Measurements from ENCODE around the gene BICRA. TPM values are rescaled to one million over a fixed set of nuclear protein-coding genes. Genes with fewer than 3 reads are reported as not detected.

Gene BICRA
- total RNA-seq, 1 experiment from 2014 or later: 23.1 TPM

DNA sequence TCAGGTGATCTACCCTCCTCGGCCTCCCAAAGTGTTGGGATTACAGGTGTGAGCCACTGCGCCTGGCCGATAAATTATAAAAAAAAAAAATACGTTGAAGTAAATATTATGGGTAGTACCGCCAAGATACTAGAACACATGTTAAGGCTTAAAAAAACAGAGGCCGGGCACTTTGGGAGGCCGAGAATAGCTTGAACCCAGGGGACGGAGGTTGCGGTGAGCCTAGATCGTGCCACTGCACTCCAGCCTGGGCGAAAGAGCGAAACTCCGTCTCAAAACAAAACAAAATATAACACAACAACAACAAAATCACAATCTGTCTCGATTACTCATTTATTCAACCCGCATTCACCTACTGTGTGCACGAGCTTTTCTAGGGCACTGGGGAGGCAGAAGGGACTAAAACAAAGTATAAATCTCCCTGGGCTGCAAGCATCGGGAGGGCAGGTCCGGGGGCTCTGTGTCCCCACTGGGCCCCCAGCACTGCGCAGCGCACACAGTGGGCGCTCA lies 1.3 kb upstream of the BICRA start:
- CTCF ChIA-PET: no interaction called here
- Histone ChIP-seq H3K9me3 (ENCODE audit: low read depth, low read length, poor library complexity, severe bottlenecking) (no peaks in the 10 kb centered on the region), H3K4me3 (ENCODE audit: low read depth, low read length, poor library complexity, severe bottlenecking) (peak overlapping the region; percentile 96), H3K4me1 (ENCODE audit: insufficient read depth, low read length, poor library complexity, severe bottlenecking) (peaks cover 17% of the 10 kb centered on the region), H3K27me3 (replicated peaks; ENCODE audit: insufficient read depth, low read depth, low read length, poor library complexity) (no peaks in the 10 kb centered on the region), H3K36me3 (ENCODE audit: insufficient read depth, low read length, poor library complexity, severe bottlenecking) (no peaks in the 10 kb centered on the region), H3K27ac (ENCODE audit: low read depth, low read length, poor library complexity, severe bottlenecking) (peak overlapping the region; percentile 92)
- POLR2A ChIA-PET (ENCODE audit: low non-redundant PET): no interaction called here
- TF ChIP-seq, protein P1, sequence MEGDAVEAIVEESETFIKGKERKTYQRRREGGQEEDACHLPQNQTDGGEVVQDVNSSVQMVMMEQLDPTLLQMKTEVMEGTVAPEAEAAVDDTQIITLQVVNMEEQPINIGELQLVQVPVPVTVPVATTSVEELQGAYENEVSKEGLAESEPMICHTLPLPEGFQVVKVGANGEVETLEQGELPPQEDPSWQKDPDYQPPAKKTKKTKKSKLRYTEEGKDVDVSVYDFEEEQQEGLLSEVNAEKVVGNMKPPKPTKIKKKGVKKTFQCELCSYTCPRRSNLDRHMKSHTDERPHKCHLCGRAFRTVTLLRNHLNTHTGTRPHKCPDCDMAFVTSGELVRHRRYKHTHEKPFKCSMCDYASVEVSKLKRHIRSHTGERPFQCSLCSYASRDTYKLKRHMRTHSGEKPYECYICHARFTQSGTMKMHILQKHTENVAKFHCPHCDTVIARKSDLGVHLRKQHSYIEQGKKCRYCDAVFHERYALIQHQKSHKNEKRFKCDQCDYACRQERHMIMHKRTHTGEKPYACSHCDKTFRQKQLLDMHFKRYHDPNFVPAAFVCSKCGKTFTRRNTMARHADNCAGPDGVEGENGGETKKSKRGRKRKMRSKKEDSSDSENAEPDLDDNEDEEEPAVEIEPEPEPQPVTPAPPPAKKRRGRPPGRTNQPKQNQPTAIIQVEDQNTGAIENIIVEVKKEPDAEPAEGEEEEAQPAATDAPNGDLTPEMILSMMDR (conservative IDR thresholded peaks at IDR 0.05; ENCODE audit: low read depth, low read length): no peak
- no peak for TF ChIP-seq EZH2 (IDR thresholded peaks at IDR 0.05; ENCODE audit: borderline replicate concordance, low read depth, low read length, poor library complexity, severe bottlenecking)
- BruUV-seq (replicated peaks): no TSS peak
- intact Hi-C loops (cut with micrococcal nuclease; ENCODE audit: unreplicated experiment): loop anchor here (2.0 kb wide), 1 partner anchor 91 kb away; no protein-coding TSS in a partner anchor
- DNase-seq (ENCODE audit: low spot score): no peak

DNA sequence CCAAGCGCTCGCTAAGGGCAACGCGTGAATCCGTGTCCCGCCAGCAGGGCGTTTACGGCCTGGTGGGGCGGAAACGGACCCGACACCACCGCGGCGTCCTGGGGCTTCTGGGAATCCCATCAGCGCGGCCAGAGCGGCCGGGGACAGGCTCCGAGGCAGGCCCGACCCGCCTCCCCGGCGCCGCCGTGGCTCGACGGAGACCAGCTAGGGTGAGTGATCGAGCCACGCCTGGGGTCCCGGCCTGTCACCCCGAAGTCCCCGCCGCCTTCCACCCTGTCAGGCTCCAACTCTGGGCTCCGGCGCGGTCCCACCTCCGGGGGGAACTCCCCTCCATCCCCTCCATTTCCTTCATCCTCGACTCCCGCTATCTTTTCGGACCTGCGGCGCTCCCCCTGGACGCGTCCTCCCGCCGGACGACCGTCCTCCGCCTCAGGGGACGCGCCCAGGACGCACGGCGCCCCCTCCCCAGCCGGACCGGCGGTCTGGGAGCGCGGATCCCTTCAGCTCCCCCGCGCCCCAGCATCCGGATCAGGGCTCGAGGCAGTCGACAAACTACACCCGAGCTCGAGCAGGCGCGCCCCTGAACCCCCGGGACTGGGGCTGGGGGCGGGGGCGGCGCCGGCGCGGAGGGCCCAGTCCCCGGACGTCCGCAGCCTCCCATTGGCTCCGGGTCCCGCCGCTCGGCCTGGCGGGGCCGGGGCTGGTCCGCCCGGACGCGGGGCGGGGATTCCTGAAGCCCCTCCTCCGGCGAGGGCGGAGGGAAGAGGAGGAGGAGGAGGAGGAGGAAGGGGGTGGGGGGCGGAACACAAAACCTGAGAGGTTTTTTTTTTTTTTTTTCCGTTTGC lies 638 bp upstream of the BICRA start:
- Histone ChIP-seq H3K4me1 (ENCODE audit: insufficient read depth, low read length, poor library complexity, severe bottlenecking) (peaks cover 23% of the 10 kb centered on the region), H3K4me3 (ENCODE audit: low read depth, low read length, poor library complexity, severe bottlenecking) (peak overlapping the region; percentile 96), H3K36me3 (ENCODE audit: insufficient read depth, low read length, poor library complexity, severe bottlenecking) (no peaks in the 10 kb centered on the region), H3K27me3 (replicated peaks; ENCODE audit: insufficient read depth, low read depth, low read length, poor library complexity) (no peaks in the 10 kb centered on the region), H3K27ac (ENCODE audit: low read depth, low read length, poor library complexity, severe bottlenecking) (peak overlapping the region; percentile 92), H3K9me3 (ENCODE audit: low read depth, low read length, poor library complexity, severe bottlenecking) (no peaks in the 10 kb centered on the region)
- ChIA-PET CTCF (no interaction called here), POLR2A (ENCODE audit: low non-redundant PET) (no interaction called here)
- no peak for TF ChIP-seq EZH2 (IDR thresholded peaks at IDR 0.05; ENCODE audit: borderline replicate concordance, low read depth, low read length, poor library complexity, severe bottlenecking)
- TF ChIP-seq, protein P1 (conservative IDR thresholded peaks at IDR 0.05; ENCODE audit: low read depth, low read length): no peak
- BruUV-seq (replicated peaks): TSS peak; percentile 83
- intact Hi-C loops (cut with micrococcal nuclease; ENCODE audit: unreplicated experiment): loop anchor here (2.0 kb wide), 1 partner anchor 91 kb away; no protein-coding TSS in a partner anchor
- peak; percentile 96 for DNase-seq (ENCODE audit: low spot score)

DNA sequence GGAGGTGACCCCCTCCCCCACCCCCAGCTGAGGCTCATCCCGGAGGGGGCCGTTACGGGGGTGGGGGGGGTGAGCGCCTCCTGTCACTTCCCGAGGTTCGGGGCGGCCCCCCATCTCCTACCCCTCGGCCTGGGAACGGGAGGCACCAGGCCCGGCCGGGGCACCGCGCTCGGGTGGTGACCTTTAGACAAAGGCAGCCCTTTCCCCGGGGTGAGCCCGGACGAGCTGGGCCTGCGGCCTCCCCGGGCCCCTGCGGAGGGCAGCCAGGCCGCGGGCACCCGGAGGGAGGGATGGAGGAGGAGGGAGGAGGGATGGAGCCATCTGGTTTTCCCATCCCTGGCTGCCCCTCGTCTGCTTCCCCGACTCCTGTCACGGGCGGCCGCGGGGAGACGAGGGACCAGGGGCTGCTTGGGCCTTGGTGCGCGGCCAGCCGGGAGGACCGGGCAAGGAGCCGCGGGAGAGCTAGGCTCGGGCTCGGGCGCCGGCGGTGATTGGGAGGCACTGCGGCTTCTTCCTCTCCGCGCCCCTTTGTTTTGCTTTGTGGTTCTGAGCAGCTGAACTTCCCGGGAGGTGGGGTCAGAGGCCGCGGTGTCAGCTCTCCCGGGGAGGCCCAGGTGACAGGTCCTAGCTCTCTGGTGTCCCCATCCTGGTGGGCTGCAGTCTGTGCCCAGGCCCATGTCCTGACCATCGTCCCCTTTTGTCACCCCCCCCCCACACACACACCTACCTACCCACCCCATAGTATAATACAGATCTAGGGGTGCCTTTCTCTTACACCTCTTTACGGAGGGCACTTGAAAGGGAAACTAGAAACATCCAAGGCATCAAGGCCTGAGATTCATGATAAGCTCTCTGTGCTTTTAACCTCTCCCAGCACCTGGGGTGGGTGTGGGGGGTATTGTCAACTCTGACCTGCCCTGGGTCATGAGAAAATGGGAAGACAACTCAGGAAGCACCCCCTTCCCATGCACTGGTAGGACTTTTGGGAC lies 1.3 kb downstream of the BICRA start:
- TF ChIP-seq, protein P1 (conservative IDR thresholded peaks at IDR 0.05; ENCODE audit: low read depth, low read length): no peak
- Histone ChIP-seq H3K36me3 (ENCODE audit: insufficient read depth, low read length, poor library complexity, severe bottlenecking) (no peaks in the 10 kb centered on the region), H3K27ac (ENCODE audit: low read depth, low read length, poor library complexity, severe bottlenecking) (peak overlapping the region; percentile 92), H3K27me3 (replicated peaks; ENCODE audit: insufficient read depth, low read depth, low read length, poor library complexity) (no peaks in the 10 kb centered on the region), H3K4me1 (ENCODE audit: insufficient read depth, low read length, poor library complexity, severe bottlenecking) (peaks cover 29% of the 10 kb centered on the region), H3K4me3 (ENCODE audit: low read depth, low read length, poor library complexity, severe bottlenecking) (peak overlapping the region; percentile 96), H3K9me3 (ENCODE audit: low read depth, low read length, poor library complexity, severe bottlenecking) (no peaks in the 10 kb centered on the region)
- ChIA-PET POLR2A (ENCODE audit: low non-redundant PET) (no interaction called here), CTCF (interaction anchor here (0.9 kb wide), 1 partner anchor 173 kb away, joined by 4 read pairs; no protein-coding TSS in a partner anchor)
- DNase-seq (ENCODE audit: low spot score): peak; percentile 32
- BruUV-seq (replicated peaks): no TSS peak
- intact Hi-C loops (cut with micrococcal nuclease; ENCODE audit: unreplicated experiment): loop anchor here (2.0 kb wide), 1 partner anchor 89 kb away; no protein-coding TSS in a partner anchor
